Mammary epithelial cell (primary cell): ENCODE measurements around the gene UBE2D2.

Source experiments
- EZH2 ChIP-seq: IDR thresholded peaks from 2 replicates; pipeline ENCODE4 v1.6.1; 2012; ENCODE audit warnings: low read length, inconsistent platforms, borderline replicate concordance
- TF ChIP-seq, protein P1 (sequence below), 2 donors: IDR thresholded peaks in 1 of 2; conservative IDR thresholded peaks in 1 of 2; 2 replicates each; pipeline ENCODE4 v1.5.1; 2011 to 2012; ENCODE audit warnings: inconsistent platforms in 2 of 2, low read length in 2 of 2, mild to moderate bottlenecking in 2 of 2, control low read depth in 1 of 2, low read depth in 1 of 2; ENCODE audit not compliant: insufficient read depth in 1 of 2; ENCODE audit errors: extremely low read depth in 1 of 2

DNA sequence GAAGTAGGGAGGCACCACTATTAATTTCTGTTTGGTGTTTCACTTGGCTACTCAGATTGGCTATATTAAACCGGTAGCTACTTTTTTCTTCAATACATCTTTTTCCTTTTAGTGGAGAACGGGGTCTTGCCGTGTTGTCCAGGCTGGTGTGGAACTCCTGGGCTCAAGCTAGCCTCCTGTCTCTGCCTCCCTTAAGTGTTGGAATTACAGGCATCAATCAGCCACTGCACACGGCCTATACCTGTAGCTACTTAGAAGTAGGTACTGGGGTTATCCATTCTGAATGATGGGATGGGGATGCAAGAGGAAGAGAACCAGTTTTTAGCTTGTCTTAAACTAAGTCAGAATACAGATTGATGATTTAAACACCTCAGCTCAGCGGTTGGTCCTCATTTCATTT, 1.7 kb downstream of the UBE2D2 start:
- TF ChIP-seq, protein P1, sequence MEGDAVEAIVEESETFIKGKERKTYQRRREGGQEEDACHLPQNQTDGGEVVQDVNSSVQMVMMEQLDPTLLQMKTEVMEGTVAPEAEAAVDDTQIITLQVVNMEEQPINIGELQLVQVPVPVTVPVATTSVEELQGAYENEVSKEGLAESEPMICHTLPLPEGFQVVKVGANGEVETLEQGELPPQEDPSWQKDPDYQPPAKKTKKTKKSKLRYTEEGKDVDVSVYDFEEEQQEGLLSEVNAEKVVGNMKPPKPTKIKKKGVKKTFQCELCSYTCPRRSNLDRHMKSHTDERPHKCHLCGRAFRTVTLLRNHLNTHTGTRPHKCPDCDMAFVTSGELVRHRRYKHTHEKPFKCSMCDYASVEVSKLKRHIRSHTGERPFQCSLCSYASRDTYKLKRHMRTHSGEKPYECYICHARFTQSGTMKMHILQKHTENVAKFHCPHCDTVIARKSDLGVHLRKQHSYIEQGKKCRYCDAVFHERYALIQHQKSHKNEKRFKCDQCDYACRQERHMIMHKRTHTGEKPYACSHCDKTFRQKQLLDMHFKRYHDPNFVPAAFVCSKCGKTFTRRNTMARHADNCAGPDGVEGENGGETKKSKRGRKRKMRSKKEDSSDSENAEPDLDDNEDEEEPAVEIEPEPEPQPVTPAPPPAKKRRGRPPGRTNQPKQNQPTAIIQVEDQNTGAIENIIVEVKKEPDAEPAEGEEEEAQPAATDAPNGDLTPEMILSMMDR (conservative IDR thresholded peaks at IDR 0.05 in 1 of 2, IDR thresholded peaks at IDR 0.05 in 1 of 2; ENCODE audit: extremely low read depth in 1 of 2, insufficient read depth in 1 of 2, low read depth in 1 of 2, low read length in 2 of 2): no peak
- no peak for TF ChIP-seq EZH2
